ENCODE measurements around the gene PRRG2. TPM values are rescaled to one million over a fixed set of nuclear protein-coding genes. Genes with fewer than 3 reads are reported as not detected.

The PRRG2 gene
- total RNA-seq, 2 donors from 2014 or later: 0.88 to 1.1 TPM

DNA sequence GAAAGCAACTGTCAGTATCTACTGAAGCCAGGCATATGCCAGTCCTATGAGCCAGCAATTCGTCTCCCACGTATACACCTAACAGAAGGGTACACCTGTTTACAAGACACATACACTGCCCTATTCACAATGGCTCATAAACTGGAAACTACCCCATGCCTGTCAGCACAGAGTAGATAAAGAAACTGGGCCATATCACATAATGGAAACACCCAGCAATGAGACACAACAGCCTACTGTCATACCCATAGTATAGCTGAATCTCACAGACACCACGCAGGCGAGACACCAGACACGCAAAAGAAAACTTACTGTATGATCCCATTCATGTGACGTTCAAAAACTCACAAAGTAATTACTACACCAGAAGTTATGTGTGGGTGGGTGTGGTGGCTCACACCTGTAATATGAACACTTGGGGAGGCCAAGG is 16.5 kb upstream of the PRRG2 start:
- H3K27ac Mint-ChIP-seq: peak overlapping the region; percentile 91

GRCh38 chr19:49565261-49565660 is 15.9 kb upstream of the PRRG2 start:
- Mint-ChIP-seq H3K9me3 (no peaks in the 10 kb centered on the region), H3K36me3 (ENCODE audit: insufficient read depth in 2 of 2) (peaks cover 4 to 13% of the 10 kb centered on the region in 2 donors), H3K27ac (peak overlapping the region; percentile 91), H3K4me3 (peak overlapping the region; percentile 57 to 59), H3K4me1 (ENCODE audit: low read depth) (peaks cover 87% of the 10 kb centered on the region), H3K27me3 (ENCODE audit: low read depth) (no peaks in the 10 kb centered on the region)
- ATAC-seq (replicated peaks in 1 of 2): no peak
- DNase-seq: no peak

More for the DNA sequence above, 16.5 kb upstream of the PRRG2 start:
- Mint-ChIP-seq H3K36me3 (ENCODE audit: insufficient read depth in 2 of 2) (peaks cover 4 to 13% of the 10 kb centered on the region in 2 donors), H3K27me3 (ENCODE audit: low read depth) (no peaks in the 10 kb centered on the region), H3K4me3 (peak overlapping the region; percentile 57 to 59), H3K4me1 (ENCODE audit: low read depth) (peaks cover 87% of the 10 kb centered on the region), H3K9me3 (no peaks in the 10 kb centered on the region)
- ATAC-seq (replicated peaks in 1 of 2): peak; percentile 86 to 87
- DNase-seq: peak; percentile 58 to 67

DNA sequence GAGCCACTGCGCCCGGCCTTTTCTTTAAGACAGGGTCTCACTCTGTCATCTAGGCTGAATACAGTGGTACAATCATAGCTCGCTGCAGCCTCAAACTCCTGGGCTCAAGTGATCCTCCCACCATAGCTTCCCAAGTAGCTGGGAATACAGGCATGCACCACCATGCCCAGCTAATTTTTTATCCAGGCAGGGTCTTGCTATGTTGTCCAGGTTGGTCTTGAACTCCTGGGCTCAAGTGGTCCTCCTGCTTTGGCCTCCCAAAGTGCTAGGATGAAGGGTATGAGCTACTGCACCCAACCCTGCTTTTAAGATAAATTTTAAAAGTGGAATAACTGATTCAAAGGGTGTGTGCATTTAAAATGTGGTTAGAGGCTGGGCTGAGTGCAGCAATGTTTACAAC is 14.8 kb upstream of the PRRG2 start:
- H3K9me3 Mint-ChIP-seq: no peaks in the 10 kb centered on the region
- H3K4me1 Mint-ChIP-seq (ENCODE audit: low read depth): peaks cover 87% of the 10 kb centered on the region
- H3K4me3 Mint-ChIP-seq: peak overlapping the region in 1 of 2 donors; percentile 18
- peaks cover 4 to 13% of the 10 kb centered on the region in 2 donors for H3K36me3 Mint-ChIP-seq (ENCODE audit: insufficient read depth in 2 of 2)
- H3K27me3 Mint-ChIP-seq (ENCODE audit: low read depth): no peaks in the 10 kb centered on the region
- ATAC-seq (replicated peaks in 1 of 2): no peak
- no peak for DNase-seq
- H3K27ac Mint-ChIP-seq: no peak overlapping the region

DNA sequence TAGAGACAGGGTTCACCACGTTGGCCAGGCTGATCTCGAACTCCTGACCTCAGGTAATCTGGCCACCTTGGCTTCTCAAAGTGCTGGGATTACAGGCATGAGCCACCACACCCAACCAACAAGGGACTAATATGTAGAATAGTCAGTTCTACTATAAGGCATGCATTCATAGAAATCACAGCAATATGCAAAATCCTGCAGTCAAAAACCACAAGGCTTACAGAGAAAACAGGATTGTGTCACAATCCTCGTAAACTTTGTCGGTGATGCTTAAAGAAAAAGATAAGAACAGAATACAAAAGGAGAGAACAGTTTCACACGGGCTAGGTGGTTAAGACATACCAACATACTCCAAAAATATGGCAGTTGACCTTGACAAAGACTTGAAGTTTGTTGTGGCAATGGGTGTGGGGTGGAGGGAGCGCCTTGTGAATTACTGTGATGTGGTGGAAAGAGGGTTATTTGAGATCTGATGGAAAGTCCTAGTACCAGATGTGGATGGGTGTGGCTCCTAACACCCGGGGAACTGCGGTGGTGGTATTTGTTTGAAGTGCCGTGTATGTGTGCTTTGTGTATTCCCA is 13.2 kb upstream of the PRRG2 start:
- Mint-ChIP-seq H3K27me3 (ENCODE audit: low read depth) (no peaks in the 10 kb centered on the region), H3K36me3 (ENCODE audit: insufficient read depth in 2 of 2) (peaks cover 4 to 13% of the 10 kb centered on the region in 2 donors), H3K4me3 (peak overlapping the region; percentile 58 to 68), H3K27ac (peak overlapping the region; percentile 19), H3K4me1 (ENCODE audit: low read depth) (peaks cover 75% of the 10 kb centered on the region), H3K9me3 (no peaks in the 10 kb centered on the region)
- ATAC-seq (replicated peaks in 1 of 2) (peak; percentile 55 to 59), DNase-seq (peak in 1 of 2 donors; percentile 63)

- Mint-ChIP-seq H3K27ac (peak overlapping the region; percentile 61), H3K27me3 (ENCODE audit: low read depth) (no peaks in the 10 kb centered on the region), H3K4me3 (peak overlapping the region; percentile 58 to 76), H3K4me1 (ENCODE audit: low read depth) (peaks cover 62% of the 10 kb centered on the region), H3K36me3 (ENCODE audit: insufficient read depth in 2 of 2) (peaks cover 0 to 9% of the 10 kb centered on the region in 2 donors), H3K9me3 (no peaks in the 10 kb centered on the region)
- ATAC-seq (replicated peaks in 1 of 2): peak; percentile 52 to 61
- DNase-seq: peak; percentile 71 to 72
These were observed 10.8 kb upstream of the PRRG2 start for GRCh38 chr19:49570138-49570856.

DNA sequence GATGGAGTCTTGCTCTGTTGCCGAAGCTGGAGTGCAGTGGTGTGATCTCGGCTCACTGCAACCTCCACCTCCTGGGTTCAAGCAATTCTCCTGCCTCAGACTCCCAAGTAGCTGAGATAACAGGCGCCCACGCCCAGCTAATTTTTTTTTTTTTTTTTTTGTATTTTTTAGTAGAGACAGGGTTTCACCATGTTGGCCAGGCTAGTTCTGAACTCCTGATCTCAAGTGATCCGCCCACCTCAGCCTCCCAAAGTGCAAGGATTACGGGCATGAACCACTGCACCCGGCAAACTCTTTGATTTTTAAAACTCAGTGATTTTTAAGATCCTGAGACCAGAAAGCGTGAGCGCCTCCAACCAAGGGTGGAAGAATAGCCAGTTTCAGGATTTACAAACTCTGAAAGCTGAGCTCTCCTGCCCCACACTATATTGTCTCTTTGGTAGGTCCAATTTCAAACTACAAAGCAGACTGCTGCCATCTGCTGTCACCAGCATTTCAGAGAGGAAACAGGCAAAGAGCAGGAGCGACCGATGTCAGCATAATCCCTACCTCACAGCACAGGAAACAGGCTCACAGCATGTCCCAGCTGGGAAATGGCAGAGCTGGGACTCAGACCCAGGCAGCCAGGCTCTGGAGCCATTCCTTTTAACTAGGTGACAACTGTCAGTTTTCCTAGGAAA is 10.0 kb upstream of the PRRG2 start:
- Mint-ChIP-seq H3K9me3 (no peaks in the 10 kb centered on the region), H3K36me3 (ENCODE audit: insufficient read depth in 2 of 2) (peaks cover 0 to 9% of the 10 kb centered on the region in 2 donors), H3K27ac (no peak overlapping the region), H3K4me3 (peak overlapping the region in 1 of 2 donors; percentile 22), H3K4me1 (ENCODE audit: low read depth) (peaks cover 59% of the 10 kb centered on the region), H3K27me3 (ENCODE audit: low read depth) (no peaks in the 10 kb centered on the region)
- DNase-seq (no peak), ATAC-seq (replicated peaks in 1 of 2) (no peak)

GRCh38 chr19:49573009-49573408 is 8.1 kb upstream of the PRRG2 start:
- peaks cover 0 to 4% of the 10 kb centered on the region in 2 donors for H3K36me3 Mint-ChIP-seq (ENCODE audit: insufficient read depth in 2 of 2)
- DNase-seq: no peak
- H3K9me3 Mint-ChIP-seq: no peaks in the 10 kb centered on the region
- no peak for ATAC-seq (replicated peaks in 1 of 2)
- peaks cover 58% of the 10 kb centered on the region for H3K4me1 Mint-ChIP-seq (ENCODE audit: low read depth)
- no peak overlapping the region for H3K4me3 Mint-ChIP-seq
- no peaks in the 10 kb centered on the region for H3K27me3 Mint-ChIP-seq (ENCODE audit: low read depth)
- no peak overlapping the region for H3K27ac Mint-ChIP-seq

DNA sequence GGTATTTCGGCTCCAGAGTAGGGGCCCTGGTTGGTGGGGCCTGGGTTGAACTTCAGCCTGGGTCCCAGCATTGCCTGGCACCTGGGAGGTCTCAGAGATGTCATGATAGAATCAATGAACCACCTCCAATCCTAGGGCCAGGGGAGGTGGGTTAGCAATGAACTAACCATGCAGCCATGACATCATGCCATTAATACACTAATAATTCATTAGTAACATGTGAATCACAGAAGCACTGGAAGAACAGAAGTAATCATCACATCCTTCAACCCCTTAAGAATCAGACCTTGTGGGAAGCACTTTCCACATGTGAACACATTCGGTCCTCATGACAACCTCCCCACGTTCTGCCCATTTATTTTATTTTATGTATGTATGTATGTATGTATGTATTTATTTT is 7.7 kb upstream of the PRRG2 start:
- DNase-seq (no peak), ATAC-seq (replicated peaks in 1 of 2) (no peak)
- H3K36me3 Mint-ChIP-seq (ENCODE audit: insufficient read depth in 2 of 2): peaks cover 0 to 4% of the 10 kb centered on the region in 2 donors
- no peak overlapping the region for H3K27ac Mint-ChIP-seq
- peaks cover 58% of the 10 kb centered on the region for H3K4me1 Mint-ChIP-seq (ENCODE audit: low read depth)
- H3K9me3 Mint-ChIP-seq: no peaks in the 10 kb centered on the region
- H3K27me3 Mint-ChIP-seq (ENCODE audit: low read depth): no peaks in the 10 kb centered on the region
- no peak overlapping the region for H3K4me3 Mint-ChIP-seq

DNA sequence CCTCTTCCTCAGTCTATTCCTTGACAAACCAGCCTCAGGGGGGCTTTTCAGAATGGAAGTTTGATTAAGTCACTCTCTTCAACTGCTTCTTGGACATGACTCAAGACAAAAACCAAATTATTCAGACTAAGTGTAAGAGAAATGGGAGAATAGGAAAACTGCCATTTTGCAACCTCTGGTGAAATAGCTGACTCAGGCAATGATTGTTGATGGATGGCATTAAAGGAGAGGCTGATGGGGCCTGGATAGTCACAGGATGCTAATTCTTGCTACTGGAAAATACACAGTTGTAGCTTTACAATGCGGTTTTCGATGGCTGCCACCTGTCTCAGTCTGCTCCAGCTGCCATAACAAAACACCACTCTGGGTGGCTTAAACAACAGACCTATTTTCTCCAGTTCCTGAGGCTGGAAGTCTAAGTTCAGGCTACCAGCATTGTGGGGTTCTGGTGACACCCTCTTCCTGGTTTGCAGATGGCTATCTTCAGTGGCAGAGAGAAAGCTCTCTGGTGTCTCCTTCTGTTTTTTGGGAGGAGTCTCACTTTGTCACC is 6.8 kb upstream of the PRRG2 start:
- peaks cover 0 to 4% of the 10 kb centered on the region in 2 donors for H3K36me3 Mint-ChIP-seq (ENCODE audit: insufficient read depth in 2 of 2)
- no peaks in the 10 kb centered on the region for H3K9me3 Mint-ChIP-seq
- no peak overlapping the region for H3K4me3 Mint-ChIP-seq
- DNase-seq: no peak
- no peak for ATAC-seq (replicated peaks in 1 of 2)
- peaks cover 59% of the 10 kb centered on the region for H3K4me1 Mint-ChIP-seq (ENCODE audit: low read depth)
- no peak overlapping the region for H3K27ac Mint-ChIP-seq
- no peaks in the 10 kb centered on the region for H3K27me3 Mint-ChIP-seq (ENCODE audit: low read depth)

- Mint-ChIP-seq H3K4me1 (ENCODE audit: low read depth) (peaks cover 47% of the 10 kb centered on the region), H3K27me3 (ENCODE audit: low read depth) (no peaks in the 10 kb centered on the region), H3K9me3 (no peaks in the 10 kb centered on the region), H3K4me3 (peak overlapping the region; percentile 92 to 98), H3K36me3 (ENCODE audit: insufficient read depth in 2 of 2) (peaks cover 2% of the 10 kb centered on the region in 2 donors), H3K27ac (peak overlapping the region; percentile 87)
- ATAC-seq (replicated peaks in 1 of 2) (no peak), DNase-seq (no peak)
These were observed 1.9 kb upstream of the PRRG2 start for GRCh38 chr19:49579193-49579592.

DNA sequence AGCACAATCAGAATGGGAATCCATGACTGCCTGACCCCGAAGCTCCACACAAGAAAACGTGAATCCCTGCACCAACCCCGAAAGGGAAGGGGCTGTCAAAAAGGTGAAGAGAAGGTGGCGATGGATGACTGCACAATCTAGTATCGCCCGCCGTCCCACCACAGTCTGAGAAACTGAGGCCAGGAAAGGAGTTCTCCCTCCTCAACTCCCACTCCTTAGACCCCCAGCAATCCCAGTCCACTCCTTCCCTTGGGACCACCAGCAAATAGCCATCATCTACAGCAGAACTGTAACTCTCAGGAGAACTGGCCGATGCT is 1.2 kb upstream of the PRRG2 start:
- Mint-ChIP-seq H3K27ac (peak overlapping the region; percentile 87), H3K36me3 (ENCODE audit: insufficient read depth in 2 of 2) (peaks cover 2% of the 10 kb centered on the region in 2 donors), H3K9me3 (no peaks in the 10 kb centered on the region), H3K4me3 (peak overlapping the region; percentile 92 to 98), H3K27me3 (ENCODE audit: low read depth) (no peaks in the 10 kb centered on the region), H3K4me1 (ENCODE audit: low read depth) (peaks cover 43% of the 10 kb centered on the region)
- no peak for DNase-seq
- ATAC-seq (replicated peaks in 1 of 2): peak; percentile 11 to 15

DNA sequence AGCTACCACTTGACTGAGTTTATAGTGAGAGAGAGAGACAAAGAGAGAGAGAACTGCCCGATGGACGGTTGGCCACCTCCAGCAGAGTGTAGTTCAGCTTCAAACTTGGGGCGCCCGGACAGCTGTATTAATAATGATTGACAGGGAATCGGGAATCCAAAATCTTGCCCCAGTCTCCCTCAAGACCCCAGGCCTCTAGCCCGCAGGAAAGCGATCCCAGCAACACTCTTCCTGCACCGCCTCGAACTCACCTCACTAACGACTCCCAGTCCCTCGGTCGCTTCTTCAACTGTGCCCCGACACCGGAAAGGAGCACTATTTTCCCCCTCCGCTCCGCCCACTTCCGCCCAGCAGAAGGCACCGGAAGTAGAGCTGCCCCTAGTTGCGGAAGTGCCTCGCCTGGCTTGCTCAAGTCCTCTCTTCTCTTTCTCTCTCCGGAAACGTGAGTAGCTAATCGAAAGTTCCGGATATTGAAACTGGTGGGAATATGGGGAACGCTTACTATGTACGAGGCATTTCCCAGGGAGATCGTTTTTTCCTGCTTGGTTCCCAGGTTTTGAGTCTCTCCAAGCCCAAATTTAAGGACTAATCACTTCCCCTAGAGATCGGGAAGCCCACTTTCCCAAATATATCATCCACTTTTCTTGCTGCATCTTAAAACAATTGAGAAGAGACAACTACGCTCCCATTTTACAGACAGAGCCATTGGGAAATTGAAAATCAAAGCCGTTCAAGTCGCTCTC is 681 bp upstream of the PRRG2 start, which contains the start of gene NOSIP:
TSS of gene NOSIP (minus strand) at position 293 of the 743 bp plus-strand sequence. CDS start 19,865 bp downstream, outside the sequence.
- peak within 1 kb of the TSS; percentile 87 for H3K27ac Mint-ChIP-seq
- H3K27me3 Mint-ChIP-seq (ENCODE audit: low read depth): no peaks in the 10 kb centered on the region
- peaks cover 43% of the 10 kb centered on the region for H3K4me1 Mint-ChIP-seq (ENCODE audit: low read depth)
- peak within 1 kb of the TSS; percentile 92 to 98 for H3K4me3 Mint-ChIP-seq
- ATAC-seq (replicated peaks in 1 of 2) (peak; percentile 99), DNase-seq (peak; percentile 97)
- no peaks in the 10 kb centered on the region for H3K9me3 Mint-ChIP-seq
- peaks cover 2% of the 10 kb centered on the region in 2 donors for H3K36me3 Mint-ChIP-seq (ENCODE audit: insufficient read depth in 2 of 2)
